HG03378 (cell line): ENCODE measurements around the gene AGPAT2.

Experiments
- ATAC-seq: cut with Tn5 transposase; IDR thresholded peaks from one replicate; pipeline ENCODE4 v1.9.1; 2021; ENCODE audit warnings: mild to moderate bottlenecking, moderate library complexity; ENCODE audit not compliant: unreplicated experiment

The AGPAT2 gene

GRCh38 chr9:136675477-136676296 is 11.6 kb downstream of the AGPAT2 start:
- no peak for ATAC-seq

DNA sequence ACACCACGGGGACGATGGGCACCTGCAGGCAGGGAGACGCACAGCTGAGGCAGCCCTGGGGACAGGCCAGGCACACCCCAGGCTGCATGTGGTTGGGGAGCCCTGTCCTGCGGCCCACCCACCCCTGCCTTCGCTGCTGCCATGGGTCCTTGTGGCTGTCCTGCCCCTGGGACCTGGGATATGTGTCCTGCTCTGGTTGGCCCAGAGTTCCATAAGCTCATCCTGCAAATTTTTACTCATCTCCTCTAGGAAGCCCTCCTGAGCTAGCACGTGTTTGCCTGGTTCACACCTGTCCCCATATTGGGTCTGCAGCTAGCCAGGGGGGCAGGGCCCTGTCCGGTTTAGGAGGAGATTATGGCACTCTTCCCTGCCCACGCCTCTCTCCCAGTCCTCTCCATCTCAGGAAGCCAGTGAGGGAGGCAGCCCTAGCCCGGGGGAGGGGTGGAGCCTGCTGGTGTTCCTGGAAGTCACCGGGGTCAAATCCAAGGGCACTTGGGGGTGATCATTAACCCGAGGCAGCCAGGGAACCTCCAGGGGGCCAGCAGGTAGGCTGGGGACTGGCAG is 12.4 kb downstream of the AGPAT2 start:
- ATAC-seq: no peak

GRCh38 chr9:136673975-136674785 is 13.1 kb downstream of the AGPAT2 start:
- ATAC-seq: no peak

GRCh38 chr9:136673088-136673974 is 13.9 kb downstream of the AGPAT2 start:
- ATAC-seq: no peak

GRCh38 chr9:136672431-136673087 is 14.7 kb downstream of the AGPAT2 start:
- no peak for ATAC-seq

- ATAC-seq: no peak
Measured at GRCh38 chr9:136671646-136672430, 15.4 kb downstream of the AGPAT2 start.

DNA sequence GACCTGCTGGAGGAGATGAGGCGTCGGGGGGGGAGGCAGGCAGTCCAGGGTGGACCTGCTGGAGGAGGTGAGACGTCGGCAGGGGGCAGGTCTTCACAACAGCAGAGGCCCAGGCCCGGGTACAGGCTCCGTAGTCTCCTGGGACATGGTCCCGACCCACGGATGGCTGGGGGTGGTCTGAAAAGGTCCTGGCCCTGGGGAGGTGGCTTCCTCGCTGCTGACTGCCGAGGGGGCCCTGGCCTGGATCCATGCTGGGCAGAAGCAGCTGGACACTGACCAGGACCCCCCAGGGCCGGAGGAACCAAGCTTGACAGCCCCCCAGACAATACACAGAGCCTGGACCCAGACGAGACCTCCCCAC is 16.0 kb downstream of the AGPAT2 start:
- no peak for ATAC-seq

- no peak for ATAC-seq
Measured at GRCh38 chr9:136670576-136671253, 16.5 kb downstream of the AGPAT2 start.

GRCh38 chr9:136669791-136670464 is 17.3 kb downstream of the AGPAT2 start:
- ATAC-seq: no peak

GRCh38 chr9:136668983-136669790 is 18.1 kb downstream of the AGPAT2 start:
- no peak for ATAC-seq

DNA sequence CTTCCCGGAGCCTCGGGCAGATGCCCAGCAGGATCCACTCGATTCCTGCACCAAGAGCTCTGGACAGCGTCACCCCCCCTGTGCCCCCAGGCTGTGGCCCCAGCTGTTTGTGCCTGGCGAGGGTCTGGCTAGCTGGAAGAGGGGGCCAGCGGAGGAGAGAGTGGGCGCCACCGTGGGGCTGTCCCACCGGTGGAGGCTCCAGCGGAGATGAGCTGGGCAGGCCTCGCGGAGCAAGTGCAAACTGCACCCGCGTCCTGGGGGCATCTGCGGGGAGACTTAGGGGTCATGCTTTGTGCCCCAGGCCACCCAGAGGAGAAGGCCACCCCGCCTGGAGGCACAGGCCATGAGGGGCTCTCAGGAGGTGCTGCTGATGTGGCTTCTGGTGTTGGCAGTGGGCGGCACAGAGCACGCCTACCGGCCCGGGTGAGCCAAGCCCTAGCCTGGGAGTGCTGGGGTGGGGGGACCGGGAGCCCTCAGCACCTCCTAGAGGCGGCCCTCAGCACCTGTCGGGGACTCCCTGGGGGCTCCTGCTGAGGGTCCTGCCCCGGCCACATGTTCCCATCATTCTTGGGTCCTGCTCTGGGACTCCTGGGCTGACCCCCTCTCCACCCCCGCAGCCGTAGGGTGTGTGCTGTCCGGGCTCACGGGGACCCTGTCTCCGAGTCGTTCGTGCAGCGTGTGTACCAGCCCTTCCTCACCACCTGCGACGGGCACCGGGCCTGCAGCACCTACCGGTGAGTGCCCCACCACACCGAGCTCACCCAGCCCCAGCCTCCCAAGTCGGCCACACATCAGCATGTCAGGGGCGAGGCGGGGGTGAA is 19.1 kb downstream of the AGPAT2 start:
- ATAC-seq: no peak

DNA sequence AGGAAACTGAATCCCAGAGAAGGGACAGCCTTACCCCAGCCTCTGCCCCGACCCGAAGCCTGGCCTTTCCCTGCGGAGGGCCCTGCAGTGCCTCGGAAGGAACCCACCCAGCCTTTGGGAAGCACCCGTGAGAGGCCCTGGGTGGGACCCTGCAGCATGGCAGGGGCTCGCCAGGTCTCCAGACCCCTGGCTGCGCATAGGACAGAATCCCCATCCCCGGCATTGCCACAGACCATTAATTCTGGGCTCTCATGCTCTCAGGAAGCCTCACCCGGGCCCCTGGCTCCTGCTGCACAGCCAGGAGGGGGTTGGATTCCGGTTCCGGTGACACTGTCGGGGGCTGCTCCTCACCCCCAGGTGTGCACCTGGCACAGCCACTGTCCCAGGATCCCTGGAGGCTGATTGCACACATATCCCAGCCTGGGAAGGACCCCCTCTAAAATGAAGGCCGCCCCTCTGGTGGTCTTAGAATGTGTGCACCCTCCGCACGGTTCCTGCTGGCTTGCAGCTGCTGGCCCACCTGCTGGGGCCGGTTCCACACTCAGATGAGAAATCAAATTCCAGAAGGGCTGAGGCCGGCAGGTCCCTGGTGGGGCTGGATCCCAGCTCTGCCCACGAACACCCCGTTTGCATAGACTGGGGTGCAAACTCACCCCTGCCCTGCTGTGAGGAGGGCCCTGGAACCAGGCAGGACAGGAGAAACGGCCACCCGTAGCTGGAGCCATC is 19.9 kb downstream of the AGPAT2 start:
- no peak for ATAC-seq

DNA sequence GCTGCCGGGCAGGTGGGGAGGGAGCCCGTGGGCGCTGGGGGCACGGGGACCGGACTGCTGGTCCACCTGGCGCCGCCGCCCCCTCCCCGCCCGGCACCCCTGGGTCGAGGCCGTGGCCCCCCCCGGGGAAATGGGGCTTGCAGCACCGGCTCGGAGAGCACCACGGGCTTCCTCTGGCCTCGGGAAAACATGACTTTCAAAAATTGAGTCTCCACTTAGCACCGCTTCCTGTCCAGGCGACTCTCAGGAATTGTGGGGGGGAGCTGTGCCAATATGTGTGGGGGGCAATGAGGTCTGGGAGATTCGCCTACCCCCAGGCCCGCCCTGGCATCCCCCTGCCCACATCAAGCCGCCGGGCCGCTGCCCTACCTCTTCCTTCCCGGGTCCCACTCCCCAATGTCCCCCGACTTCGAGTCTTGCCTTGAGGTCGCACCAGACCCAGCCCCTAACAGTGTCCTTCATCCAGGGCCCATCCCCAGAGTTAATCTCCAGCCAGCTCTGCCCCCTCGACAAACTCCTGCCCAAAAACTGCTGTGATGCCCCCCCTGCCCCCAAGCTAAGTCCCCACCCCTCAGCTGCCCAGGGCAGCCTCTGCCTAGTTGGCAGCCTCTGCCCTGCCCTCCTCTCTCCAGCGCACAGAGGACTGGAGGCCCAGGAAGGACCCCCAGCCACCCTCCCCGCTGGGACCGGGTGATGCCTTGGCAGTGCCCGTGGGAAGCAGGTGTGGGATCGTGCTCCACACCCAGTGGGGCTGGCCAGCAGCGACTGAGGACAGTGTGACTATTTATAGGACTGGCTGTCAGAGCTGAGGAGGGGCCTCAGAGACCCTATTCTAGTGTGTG is 20.7 kb downstream of the AGPAT2 start:
- ATAC-seq: no peak

GRCh38 chr9:136665704-136666371 is 21.4 kb downstream of the AGPAT2 start:
- no peak for ATAC-seq
